ENCODE results near the gene USP17L19.
"Not testable (repeated sequence)": the region's sequence is repeated elsewhere in the genome, so short reads cannot be mapped to it uniquely, and the experiment has no call there.

Gene USP17L19

DNA sequence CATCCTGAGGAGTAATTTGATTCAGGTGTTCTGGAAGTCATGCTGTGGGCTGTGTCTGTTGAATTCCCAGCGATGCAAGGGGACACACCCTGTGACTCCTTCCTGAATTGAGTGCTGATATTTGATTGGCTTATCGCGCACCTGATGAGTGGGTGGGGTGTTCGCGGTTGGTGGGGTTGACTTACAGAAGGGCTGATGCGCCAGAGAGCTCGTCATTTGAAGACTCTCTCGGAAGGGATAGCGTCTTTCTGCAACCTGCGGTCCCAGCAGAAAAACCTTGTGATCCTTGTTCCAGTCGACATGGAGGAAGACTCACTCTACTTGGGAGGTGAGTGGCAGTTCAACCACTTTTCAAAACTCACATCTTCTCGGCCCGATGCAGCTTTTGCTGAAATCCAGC lies at the start of gene USP17L19:
USP17L19 (plus strand) TSS at position 301 of the 400 bp plus-strand sequence; CDS start at position 301, 0 bp downstream.
- DNase-seq (ENCODE audit: low read depth in 1 of 2, low spot score in 1 of 2), result not testable (repeated sequence)

DNA sequence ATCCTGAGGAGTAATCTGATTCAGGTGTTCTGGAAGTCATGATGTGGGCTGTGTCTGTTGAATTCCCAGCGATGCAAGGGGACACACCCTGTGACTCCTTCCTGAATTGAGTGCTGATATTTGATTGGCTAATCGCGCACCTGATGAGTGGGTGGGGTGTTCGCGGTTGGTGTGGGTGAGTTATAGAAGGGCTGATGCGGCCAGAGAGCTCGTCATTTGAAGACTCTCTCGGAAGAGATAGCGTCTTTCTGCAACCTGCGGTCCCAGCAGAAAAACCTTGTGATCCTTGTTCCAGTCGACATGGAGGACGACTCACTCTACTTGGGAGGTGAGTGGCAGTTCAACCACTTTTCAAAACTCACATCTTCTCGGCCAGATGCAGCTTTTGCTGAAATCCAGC lies 42.8 kb upstream of the USP17L19 start, which contains the start of gene USP17L10:
USP17L10 (plus strand) TSS at position 301 of the 400 bp plus-strand sequence; CDS start at position 301, 0 bp downstream.
- DNase-seq (ENCODE audit: low read depth in 1 of 2, low spot score in 1 of 2), result not testable (repeated sequence)

DNA sequence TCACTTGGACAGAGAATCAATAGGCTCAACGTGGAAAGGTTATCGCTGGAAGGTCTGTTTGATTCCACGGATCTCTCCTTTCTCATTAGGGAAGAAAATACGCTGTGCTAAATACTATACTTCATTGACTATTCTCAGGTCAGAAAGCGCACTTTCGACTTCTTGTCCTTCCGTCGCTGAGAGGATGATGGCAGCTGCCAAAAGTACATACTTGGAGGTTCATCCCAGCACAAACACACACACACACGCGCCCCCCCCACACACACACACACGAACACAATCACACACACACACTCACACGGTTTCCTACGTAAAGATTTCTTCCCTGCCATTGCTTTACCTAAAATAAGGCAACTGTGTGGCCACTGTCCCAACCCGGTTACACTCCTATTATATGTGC lies 38.5 kb upstream of the USP17L19 start:
- DNase-seq (ENCODE audit: low read depth in 1 of 2, low spot score in 1 of 2), result not testable (repeated sequence)

- not testable (repeated sequence) for DNase-seq (ENCODE audit: low read depth in 1 of 2, low spot score in 1 of 2)
Observed at GRCh38 chr4:9215105-9215504, 38.1 kb upstream of the USP17L19 start, which contains the start of gene USP17L11. TSS of gene USP17L11 (plus strand) at chr4:9215405. CDS start at chr4:9215405, 0 bp downstream.

GRCh38 chr4:9219852-9220251 lies 33.3 kb upstream of the USP17L19 start, which contains the start of gene USP17L12:
TSS of gene USP17L12 (plus strand) at chr4:9220152. CDS start at chr4:9220152, 0 bp downstream.
- not testable (repeated sequence) for DNase-seq (ENCODE audit: low read depth in 1 of 2, low spot score in 1 of 2)

DNA sequence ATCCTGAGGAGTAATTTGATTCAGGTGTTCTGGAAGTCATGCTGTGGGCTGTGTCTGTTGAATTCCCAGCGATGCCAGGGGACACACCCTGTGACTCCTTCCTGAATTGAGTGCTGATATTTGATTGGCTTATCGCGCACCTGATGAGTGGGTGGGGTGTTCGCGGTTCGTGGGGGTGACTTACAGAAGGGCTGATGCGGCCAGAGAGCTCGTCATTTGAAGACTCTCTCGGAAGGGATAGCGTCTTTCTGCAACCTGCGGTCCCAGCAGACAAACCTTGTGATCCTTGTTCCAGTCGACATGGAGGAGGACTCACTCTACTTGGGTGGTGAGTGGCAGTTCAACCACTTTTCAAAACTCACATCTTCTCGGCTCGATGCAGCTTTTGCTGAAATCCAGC lies 28.6 kb upstream of the USP17L19 start, which contains the start of gene USP17L13:
USP17L13 (plus strand) TSS at position 301 of the 400 bp plus-strand sequence; CDS start at position 301, 0 bp downstream.
- not testable (repeated sequence) for DNase-seq (ENCODE audit: low read depth in 1 of 2, low spot score in 1 of 2)

- DNase-seq (ENCODE audit: low read depth in 1 of 2, low spot score in 1 of 2), result not testable (repeated sequence)
Observed at GRCh38 chr4:9230249-9230648, 22.9 kb upstream of the USP17L19 start.

GRCh38 chr4:9234085-9234484 lies 19.1 kb upstream of the USP17L19 start, which contains the start of gene USP17L15:
TSS of gene USP17L15 (plus strand) at chr4:9234385. CDS start at chr4:9234385, 0 bp downstream.
- not testable (repeated sequence) for DNase-seq (ENCODE audit: low read depth in 1 of 2, low spot score in 1 of 2)

- not testable (repeated sequence) for DNase-seq (ENCODE audit: low read depth in 1 of 2, low spot score in 1 of 2)
Observed at GRCh38 chr4:9238461-9238860, 14.7 kb upstream of the USP17L19 start.

DNA sequence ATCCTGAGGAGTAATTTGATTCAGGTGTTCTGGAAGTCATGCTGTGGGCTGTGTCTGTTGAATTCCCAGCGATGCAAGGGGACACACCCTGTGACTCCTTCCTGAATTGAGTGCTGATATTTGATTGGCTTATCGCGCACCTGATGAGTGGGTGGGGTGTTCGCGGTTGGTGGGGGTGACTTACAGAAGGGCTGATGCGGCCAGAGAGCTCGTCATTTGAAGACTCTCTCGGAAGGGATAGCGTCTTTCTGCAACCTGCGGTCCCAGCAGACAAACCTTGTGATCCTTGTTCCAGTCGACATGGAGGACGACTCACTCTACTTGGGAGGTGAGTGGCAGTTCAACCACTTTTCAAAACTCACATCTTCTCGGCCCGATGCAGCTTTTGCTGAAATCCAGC lies 9.6 kb upstream of the USP17L19 start, which contains the start of gene USP17L17:
USP17L17 (plus strand) TSS at position 301 of the 400 bp plus-strand sequence; CDS start at position 301, 0 bp downstream.
- DNase-seq (ENCODE audit: low read depth in 1 of 2, low spot score in 1 of 2), result not testable (repeated sequence)

GRCh38 chr4:9247953-9248680 lies 5.1 kb upstream of the USP17L19 start, which contains the start of gene USP17L18:
TSS of gene USP17L18 (plus strand) at chr4:9248630. CDS start at chr4:9248630, 0 bp downstream.
- not testable (repeated sequence) for DNase-seq (ENCODE audit: low read depth in 1 of 2, low spot score in 1 of 2)

DNA sequence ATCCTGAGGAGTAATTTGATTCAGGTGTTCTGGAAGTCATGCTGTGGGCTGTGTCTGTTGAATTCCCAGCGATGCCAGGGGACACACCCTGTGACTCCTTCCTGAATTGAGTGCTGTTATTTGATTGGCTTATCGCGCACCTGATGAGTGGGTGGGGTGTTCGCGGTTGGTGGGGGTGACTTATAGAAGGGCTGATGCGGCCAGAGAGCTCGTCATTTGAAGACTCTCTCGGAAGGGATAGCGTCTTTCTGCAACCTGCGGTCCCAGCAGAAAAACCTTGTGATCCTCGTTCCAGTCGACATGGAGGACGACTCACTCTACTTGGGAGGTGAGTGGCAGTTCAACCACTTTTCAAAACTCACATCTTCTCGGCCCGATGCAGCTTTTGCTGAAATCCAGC lies 4.6 kb downstream of the USP17L19 start, which contains the start of gene USP17L20:
USP17L20 (plus strand) TSS at position 301 of the 400 bp plus-strand sequence; CDS start at position 301, 0 bp downstream.
- DNase-seq (ENCODE audit: low read depth in 1 of 2, low spot score in 1 of 2), result not testable (repeated sequence)

DNA sequence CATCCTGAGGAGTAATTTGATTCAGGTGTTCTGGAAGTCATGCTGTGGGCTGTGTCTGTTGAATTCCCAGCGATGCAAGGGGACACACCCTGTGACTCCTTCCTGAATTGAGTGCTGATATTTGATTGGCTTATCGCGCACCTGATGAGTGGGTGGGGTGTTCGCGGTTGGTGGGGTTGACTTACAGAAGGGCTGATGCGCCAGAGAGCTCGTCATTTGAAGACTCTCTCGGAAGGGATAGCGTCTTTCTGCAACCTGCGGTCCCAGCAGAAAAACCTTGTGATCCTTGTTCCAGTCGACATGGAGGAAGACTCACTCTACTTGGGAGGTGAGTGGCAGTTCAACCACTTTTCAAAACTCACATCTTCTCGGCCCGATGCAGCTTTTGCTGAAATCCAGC lies 9.4 kb downstream of the USP17L19 start, which contains the start of gene USP17L21:
USP17L21 (plus strand) TSS at position 301 of the 400 bp plus-strand sequence; CDS start at position 301, 0 bp downstream.
- not testable (repeated sequence) for DNase-seq (ENCODE audit: low read depth in 1 of 2, low spot score in 1 of 2)

DNA sequence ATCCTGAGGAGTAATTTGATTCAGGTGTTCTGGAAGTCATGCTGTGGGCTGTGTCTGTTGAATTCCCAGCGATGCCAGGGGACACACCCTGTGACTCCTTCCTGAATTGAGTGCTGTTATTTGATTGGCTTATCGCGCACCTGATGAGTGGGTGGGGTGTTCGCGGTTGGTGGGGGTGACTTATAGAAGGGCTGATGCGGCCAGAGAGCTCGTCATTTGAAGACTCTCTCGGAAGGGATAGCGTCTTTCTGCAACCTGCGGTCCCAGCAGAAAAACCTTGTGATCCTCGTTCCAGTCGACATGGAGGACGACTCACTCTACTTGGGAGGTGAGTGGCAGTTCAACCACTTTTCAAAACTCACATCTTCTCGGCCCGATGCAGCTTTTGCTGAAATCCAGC lies 14.1 kb downstream of the USP17L19 start, which contains the start of gene USP17L22:
USP17L22 (plus strand) TSS at position 301 of the 400 bp plus-strand sequence; CDS start at position 301, 0 bp downstream.
- DNase-seq (ENCODE audit: low read depth in 1 of 2, low spot score in 1 of 2), result not testable (repeated sequence)

DNA sequence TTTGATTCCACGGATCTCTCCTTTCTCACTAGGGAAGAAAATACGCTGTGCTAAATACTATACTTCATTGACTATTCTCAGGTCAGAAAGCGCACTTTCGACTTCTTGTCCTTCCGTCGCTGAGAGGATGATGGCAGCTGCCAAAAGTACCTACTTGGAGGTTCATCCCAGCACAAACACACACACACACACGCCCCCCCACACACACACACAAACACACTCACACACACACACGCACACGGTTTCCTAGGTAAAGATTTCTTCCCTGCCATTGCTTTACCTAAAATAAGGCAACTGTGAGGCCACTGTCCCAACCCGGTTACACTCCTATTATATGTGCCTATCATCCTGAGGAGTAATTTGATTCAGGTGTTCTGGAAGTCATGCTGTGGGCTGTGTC lies 18.5 kb downstream of the USP17L19 start:
- DNase-seq (ENCODE audit: low read depth in 1 of 2, low spot score in 1 of 2), result peak in 1 of 2 donors; percentile 16

All from activated CD4-positive, alpha-beta T cell treated with anti-CD3 and anti-CD28 coated beads, Interleukin-2, amount 50 U/mL, for 24 hours (primary cell).